HepG2 (cell line): ENCODE results near the gene COLGALT1. TPM values are rescaled to one million over a fixed set of nuclear protein-coding genes. Genes with fewer than 3 reads are reported as not detected.

Experiments
- ADNP ChIP-seq: sonication (generic); formaldehyde crosslinking; IDR thresholded peaks from 2 replicates; pipeline ENCODE4 v1.4.0; 2020; ENCODE audit warnings: missing genetic modification reagents
- ARID5B ChIP-seq: IDR thresholded peaks from 2 replicates; pipeline ENCODE4 v1.4.0; 2020; ENCODE audit warnings: mild to moderate bottlenecking, missing genetic modification reagents
- ATF1 ChIP-seq: IDR thresholded peaks from 2 replicates; pipeline ENCODE4 v1.6.1; 2016; ENCODE audit warnings: mild to moderate bottlenecking, control low read depth
- ATF3 ChIP-seq: sonication (generic); formaldehyde crosslinking; IDR thresholded peaks from 2 replicates; pipeline ENCODE4 v1.4.0; 2020; ENCODE audit warnings: missing genetic modification reagents
- ELF1 ChIP-seq: sonication (generic); formaldehyde crosslinking; IDR thresholded peaks from 2 replicates; pipeline ENCODE4 v1.4.0; 2020; ENCODE audit warnings: missing genetic modification reagents
- NBN ChIP-seq: fragments of 450-650 bp; conservative IDR thresholded peaks from 2 replicates; pipeline ENCODE4 v1.6.1; 2017
- NKX3-1 ChIP-seq: sonication (generic); formaldehyde crosslinking; IDR thresholded peaks from 2 replicates; pipeline ENCODE4 v1.5.0; 2020; ENCODE audit warnings: missing genetic modification reagents
- PAX8 ChIP-seq: sonication (generic); formaldehyde crosslinking; IDR thresholded peaks from 2 replicates; pipeline ENCODE4 v1.8.0; 2022; ENCODE audit warnings: mild to moderate bottlenecking, missing genetic modification reagents, borderline replicate concordance
- TCF7L2 ChIP-seq: IDR thresholded peaks from 2 replicates; pipeline ENCODE4 v1.6.1; 2011; ENCODE audit warnings: mild to moderate bottlenecking, low read depth, low read length, moderate library complexity
- ZNF737 ChIP-seq: sonication (generic); formaldehyde crosslinking; IDR thresholded peaks from 2 replicates; pipeline ENCODE4 v1.5.0; 2020; ENCODE audit warnings: missing genetic modification reagents, mild to moderate bottlenecking, borderline replicate concordance
- polyA plus RNA-seq, 8 experiments: library from polyadenylated mRNA; depleted of rRNA in 3 of 8; stranded (reverse) in 7 of 8; unstranded in 1 of 8; fragments of >200 nt; fragmentation: Illumina TruSeq in 4 of 8; extraction: Trizol in 4 of 8; gene quantifications; 2 replicates each; pipeline versions ENCODE4 v1.2.1 to v1.2.3, GENCODE V29; 2011 to 2016; ENCODE audit warnings: low read depth in 4 of 8, missing spikeins in 1 of 8, mixed read lengths in 1 of 8; ENCODE audit not compliant: insufficient read depth in 1 of 8
- total RNA-seq, 5 experiments: library from RNA; depleted of rRNA; stranded (reverse); fragments of >200 nt; fragmentation: Illumina TruSeq; extraction: Trizol; gene quantifications; 2 replicates each; pipeline ENCODE4 v1.2.3, GENCODE V29; 2016; ENCODE audit warnings: low read depth in 1 of 5
- TF ChIP-seq, protein P1 (sequence below): sonication (generic); formaldehyde crosslinking; IDR thresholded peaks from 2 replicates; pipeline ENCODE4 v1.5.1; 2020; ENCODE audit warnings: mild to moderate bottlenecking, missing genetic modification reagents

The COLGALT1 gene
- total and polyA plus RNA-seq, 2 of the 13 experiments (the other 11 are each of a cell fraction or from before 2014, with no cell fraction given), result 58.0 to 211 TPM

DNA sequence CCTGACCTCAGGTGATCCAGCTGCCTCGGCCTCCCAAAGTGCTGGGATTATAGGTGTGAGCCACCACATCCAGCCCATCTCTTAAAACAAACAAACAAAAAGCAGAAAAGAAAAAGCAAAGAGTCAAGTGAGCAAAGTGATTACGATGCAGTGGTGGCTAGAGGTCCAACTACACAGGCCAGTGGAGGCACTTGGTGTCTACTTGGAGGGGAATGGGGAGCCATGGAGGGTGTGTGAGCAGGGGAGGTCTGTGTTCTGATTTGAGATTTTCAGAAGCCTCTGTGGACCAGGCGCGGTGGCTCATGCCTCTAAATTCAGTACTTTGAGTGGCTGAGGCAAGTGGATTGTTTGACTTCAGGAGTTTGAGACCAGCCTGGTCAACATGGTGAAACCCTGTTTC is 6.6 kb downstream of the COLGALT1 start (continued):
- no peak for TF ChIP-seq ARID5B (CRISPR knock-in tag)
- no peak for TF ChIP-seq ELF1 (CRISPR knock-in tag)
- no peak for TF ChIP-seq NBN
- no peak for TF ChIP-seq NKX3-1 (CRISPR knock-in tag)
- TF ChIP-seq ATF1 (CRISPR knock-in tag), result no peak
- TF ChIP-seq ATF3 (CRISPR knock-in tag), result no peak
- TF ChIP-seq, protein P1, sequence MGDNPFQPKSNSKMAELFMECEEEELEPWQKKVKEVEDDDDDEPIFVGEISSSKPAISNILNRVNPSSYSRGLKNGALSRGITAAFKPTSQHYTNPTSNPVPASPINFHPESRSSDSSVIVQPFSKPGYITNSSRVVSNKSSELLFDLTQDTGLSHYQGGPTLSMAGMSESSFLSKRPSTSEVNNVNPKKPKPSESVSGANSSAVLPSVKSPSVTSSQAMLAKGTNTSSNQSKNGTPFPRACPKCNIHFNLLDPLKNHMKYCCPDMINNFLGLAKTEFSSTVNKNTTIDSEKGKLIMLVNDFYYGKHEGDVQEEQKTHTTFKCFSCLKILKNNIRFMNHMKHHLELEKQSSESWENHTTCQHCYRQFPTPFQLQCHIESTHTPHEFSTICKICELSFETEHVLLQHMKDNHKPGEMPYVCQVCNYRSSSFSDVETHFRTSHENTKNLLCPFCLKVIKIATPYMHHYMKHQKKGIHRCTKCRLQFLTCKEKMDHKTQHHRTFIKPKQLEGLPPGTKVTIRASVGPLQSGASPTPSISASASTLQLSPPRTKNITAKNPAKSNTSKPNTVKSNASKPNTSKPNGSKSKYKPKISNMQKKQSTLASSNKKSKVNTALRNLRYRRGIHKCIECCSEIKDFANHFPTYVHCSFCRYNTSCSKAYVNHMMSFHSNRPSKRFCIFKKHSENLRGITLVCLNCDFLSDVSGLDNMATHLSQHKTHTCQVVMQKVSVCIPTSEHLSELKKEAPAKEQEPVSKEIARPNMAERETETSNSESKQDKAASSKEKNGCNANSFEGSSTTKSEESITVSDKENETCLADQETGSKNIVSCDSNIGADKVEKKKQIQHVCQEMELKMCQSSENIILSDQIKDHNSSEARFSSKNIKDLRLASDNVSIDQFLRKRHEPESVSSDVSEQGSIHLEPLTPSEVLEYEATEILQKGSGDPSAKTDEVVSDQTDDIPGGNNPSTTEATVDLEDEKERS (CRISPR knock-in tag), result no peak
- no peak for TF ChIP-seq ZNF737
- no peak for TF ChIP-seq TCF7L2
- no peak for TF ChIP-seq PAX8 (CRISPR knock-in tag)
- no peak for TF ChIP-seq ADNP (CRISPR knock-in tag)
